HG02981 (cell line): ENCODE data around the gene BPIFB6.
"Not testable (repeated sequence)": the region's sequence is repeated elsewhere in the genome, so short reads cannot be mapped to it uniquely, and the experiment has no call there.

Source experiments
- ATAC-seq: cut with Tn5 transposase; IDR thresholded peaks from one replicate; pipeline ENCODE4 v1.9.1; 2021; ENCODE audit warnings: mild to moderate bottlenecking, moderate library complexity; ENCODE audit not compliant: unreplicated experiment

The BPIFB6 gene

GRCh38 chr20:33027769-33028751 is 3.4 kb upstream of the BPIFB6 start:
- ATAC-seq, result no peak

- ATAC-seq, result no peak
Observed at GRCh38 chr20:33028875-33029274, 2.6 kb upstream of the BPIFB6 start.

- no peak for ATAC-seq
Observed at GRCh38 chr20:33030076-33030475, 1.4 kb upstream of the BPIFB6 start.

- ATAC-seq, result no peak
Observed at GRCh38 chr20:33030569-33030968, 879 bp upstream of the BPIFB6 start.

GRCh38 chr20:33032555-33032954 is 1.1 kb downstream of the BPIFB6 start:
- no peak for ATAC-seq

GRCh38 chr20:33033381-33033780 is 1.9 kb downstream of the BPIFB6 start:
- ATAC-seq, result no peak

- no peak for ATAC-seq
Observed at GRCh38 chr20:33034115-33034514, 2.7 kb downstream of the BPIFB6 start.

GRCh38 chr20:33034901-33035492 is 3.5 kb downstream of the BPIFB6 start:
- ATAC-seq, result no peak

GRCh38 chr20:33037456-33037855 is 6.0 kb downstream of the BPIFB6 start:
- no peak for ATAC-seq

GRCh38 chr20:33038243-33038642 is 6.8 kb downstream of the BPIFB6 start:
- ATAC-seq, result no peak

- ATAC-seq, result no peak
Observed at GRCh38 chr20:33042430-33042829, 11.0 kb downstream of the BPIFB6 start.

- no peak for ATAC-seq
Observed at GRCh38 chr20:33042983-33043730, 11.7 kb downstream of the BPIFB6 start.

GRCh38 chr20:33043731-33044181 is 12.3 kb downstream of the BPIFB6 start:
- ATAC-seq, result no peak

- ATAC-seq, result not testable (repeated sequence)
Observed at GRCh38 chr20:33045129-33045721, 13.8 kb downstream of the BPIFB6 start.

- no peak for ATAC-seq
Observed at GRCh38 chr20:33046412-33046811, 15.0 kb downstream of the BPIFB6 start.

- ATAC-seq, result no peak
Observed at GRCh38 chr20:33051333-33051732, 19.9 kb downstream of the BPIFB6 start.

GRCh38 chr20:33053291-33054106 is 22.1 kb downstream of the BPIFB6 start, which contains the start of gene BPIFB3:
Gene BPIFB3 (plus strand): TSS chr20:33053903. CDS start chr20:33055436, 1,533 bp downstream.
- no peak for ATAC-seq

GRCh38 chr20:33054381-33054780 is 22.9 kb downstream of the BPIFB6 start:
- no peak for ATAC-seq

- no peak for ATAC-seq
Observed at GRCh38 chr20:33054791-33055190, 23.3 kb downstream of the BPIFB6 start.

- no peak for ATAC-seq
Observed at GRCh38 chr20:33059136-33059535, 27.7 kb downstream of the BPIFB6 start.
